Measurements from ENCODE around the gene STK39.

Gene STK39

DNA sequence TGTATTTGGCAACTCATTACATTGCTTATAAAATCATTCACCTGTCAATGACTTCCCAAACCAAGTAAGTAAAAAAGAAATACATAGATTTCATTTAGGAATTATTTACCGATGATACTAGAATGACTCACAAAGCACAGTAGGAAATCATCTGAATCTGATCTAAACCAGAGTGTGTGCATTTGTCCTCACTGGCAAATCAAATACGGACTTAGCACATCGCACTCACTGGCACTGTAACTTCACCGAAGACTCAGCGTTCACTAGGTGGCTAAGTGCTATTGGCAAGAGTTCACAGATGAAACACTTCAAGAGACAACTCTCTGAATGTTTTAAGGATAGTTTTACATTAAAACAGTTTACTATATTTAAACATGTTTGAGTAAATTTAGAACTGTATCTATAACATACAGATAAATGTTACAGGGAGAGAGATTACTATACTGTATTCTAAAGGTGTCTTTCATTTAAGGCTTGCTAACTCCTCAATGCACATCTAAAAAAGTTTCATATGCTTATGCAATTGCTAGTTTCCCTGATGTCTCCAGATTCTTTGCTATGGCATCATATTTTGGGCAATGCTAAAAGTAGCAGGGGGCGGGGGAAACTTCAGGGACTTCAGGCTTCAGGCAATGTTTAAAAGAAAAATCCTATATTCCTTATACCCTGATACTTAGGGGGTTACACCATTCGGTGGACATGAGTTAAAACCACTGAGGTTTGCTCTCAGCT lies 48.8 kb downstream of the STK39 start:
- Histone ChIP-seq H2AFZ (ENCODE audit: low read depth, low read length) (no peak overlapping the region), H3K9ac (ENCODE audit: low read depth, low read length) (no peak overlapping the region), H4K20me1 (ENCODE audit: insufficient read depth, low read length) (peaks cover 4% of the 10 kb centered on the region; the same call in 1 of the 2 replicates), H3K36me3 (ENCODE audit: insufficient read depth, low read length) (no peaks in the 10 kb centered on the region), H3K9me3 (ENCODE audit: insufficient read depth, low read length, severe bottlenecking) (no peaks in the 10 kb centered on the region), H3K27ac (ENCODE audit: low read length) (no peak overlapping the region), H3K27me3 (ENCODE audit: insufficient read depth, low read length, poor library complexity) (no peaks in the 10 kb centered on the region), H3K4me3 (ENCODE audit: low read depth in 1 of 2, low read length in 2 of 2) (no peak overlapping the region), H3K79me2 (ENCODE audit: insufficient read depth, low read length) (peaks cover 29% of the 10 kb centered on the region; the same call in 1 of the 2 replicates), H3K4me1 (ENCODE audit: insufficient read depth, low read length) (peaks cover 31% of the 10 kb centered on the region), H3K4me2 (ENCODE audit: insufficient read depth, low read length) (no peak overlapping the region)
- no peak for ATAC-seq (ENCODE audit: insufficient read depth, low read depth)
- no peak for DNase-seq
- TF ChIP-seq EZH2 (IDR thresholded peaks at IDR 0.05; ENCODE audit: borderline replicate concordance, low read depth, low read length, severe bottlenecking) (no peak), CTCF (IDR thresholded peaks at IDR 0.05; ENCODE audit: borderline replicate concordance, extremely low read depth, low read length, poor library complexity, severe bottlenecking) (no peak)

- no peak for DNase-seq
- Histone ChIP-seq H2AFZ (ENCODE audit: low read depth, low read length) (no peak overlapping the region), H3K9me3 (ENCODE audit: insufficient read depth, low read length, severe bottlenecking) (no peaks in the 10 kb centered on the region), H3K4me1 (ENCODE audit: insufficient read depth, low read length) (peaks cover 50% of the 10 kb centered on the region), H3K27ac (ENCODE audit: low read length) (peak overlapping the region; percentile 82; the same call in 1 of the 2 replicates), H3K36me3 (ENCODE audit: insufficient read depth, low read length) (no peaks in the 10 kb centered on the region), H3K79me2 (ENCODE audit: insufficient read depth, low read length) (peaks cover 37% of the 10 kb centered on the region), H3K27me3 (ENCODE audit: insufficient read depth, low read length, poor library complexity) (no peaks in the 10 kb centered on the region), H3K4me3 (ENCODE audit: low read depth in 1 of 2, low read length in 2 of 2) (no peak overlapping the region), H3K4me2 (ENCODE audit: insufficient read depth, low read length) (no peak overlapping the region), H4K20me1 (ENCODE audit: insufficient read depth, low read length) (peaks cover 9% of the 10 kb centered on the region; the same call in 1 of the 2 replicates), H3K9ac (ENCODE audit: low read depth, low read length) (no peak overlapping the region)
- no peak for ATAC-seq (ENCODE audit: insufficient read depth, low read depth)
- TF ChIP-seq EZH2 (IDR thresholded peaks at IDR 0.05; ENCODE audit: borderline replicate concordance, low read depth, low read length, severe bottlenecking) (no peak), CTCF (IDR thresholded peaks at IDR 0.05; ENCODE audit: borderline replicate concordance, extremely low read depth, low read length, poor library complexity, severe bottlenecking) (no peak)
Observed at GRCh38 chr2:168196764-168197180, 50.6 kb downstream of the STK39 start.

- Histone ChIP-seq H3K9me3 (ENCODE audit: insufficient read depth, low read length, severe bottlenecking) (no peaks in the 10 kb centered on the region), H3K4me1 (ENCODE audit: insufficient read depth, low read length) (peaks cover 55% of the 10 kb centered on the region), H3K27me3 (ENCODE audit: insufficient read depth, low read length, poor library complexity) (no peaks in the 10 kb centered on the region), H3K27ac (ENCODE audit: low read length) (peak overlapping the region; percentile 82), H3K9ac (ENCODE audit: low read depth, low read length) (peak overlapping the region; percentile 14), H3K4me3 (ENCODE audit: low read depth in 1 of 2, low read length in 2 of 2) (peak overlapping the region in 1 of 2 experiments; percentile 11; a peak in 1 of 4 replicates), H3K36me3 (ENCODE audit: insufficient read depth, low read length) (no peaks in the 10 kb centered on the region), H2AFZ (ENCODE audit: low read depth, low read length) (0 out of 2 replicates have a peak overlapping the region, but pooled peaks have one; percentile 15), H3K4me2 (ENCODE audit: insufficient read depth, low read length) (peak overlapping the region; percentile 47), H4K20me1 (ENCODE audit: insufficient read depth, low read length) (peaks cover 9% of the 10 kb centered on the region; the same call in 1 of the 2 replicates), H3K79me2 (ENCODE audit: insufficient read depth, low read length) (peaks cover 42% of the 10 kb centered on the region)
- TF ChIP-seq EZH2 (IDR thresholded peaks at IDR 0.05; ENCODE audit: borderline replicate concordance, low read depth, low read length, severe bottlenecking) = no peak
- no peak for TF ChIP-seq CTCF (IDR thresholded peaks at IDR 0.05; ENCODE audit: borderline replicate concordance, extremely low read depth, low read length, poor library complexity, severe bottlenecking)
- ATAC-seq (ENCODE audit: insufficient read depth, low read depth) (peak; percentile 56), DNase-seq (peak; percentile 73)
Observed at GRCh38 chr2:168194784-168195522, 52.4 kb downstream of the STK39 start.
